ENCODE measurements around the gene KLF5.
A peak's percentile ranks its signal among the peaks of the same experiment; 100 is the strongest.

KLF5 gene

DNA sequence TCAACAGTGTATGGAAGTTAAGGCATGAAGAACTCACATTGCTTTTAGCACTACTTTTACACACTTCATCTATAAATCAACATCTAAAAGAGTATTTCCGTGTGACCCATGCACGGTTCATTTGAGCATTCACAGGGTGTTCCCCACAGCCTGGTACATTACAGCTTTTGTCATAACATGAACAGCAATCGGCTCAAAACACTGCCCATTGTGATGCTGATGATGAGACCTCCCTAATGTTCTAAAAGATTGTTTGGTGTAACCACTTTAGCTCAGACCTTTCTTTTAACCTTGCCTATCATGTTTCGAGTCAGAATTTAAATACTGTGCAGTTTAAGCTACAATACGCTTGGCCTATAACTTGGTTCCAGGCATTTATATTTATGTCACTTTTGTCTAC is 4.1 kb upstream of the KLF5 start:
- TF ChIP-seq EP300 (IDR thresholded peaks at IDR 0.05; ENCODE audit: borderline replicate concordance) (no peak), FOXM1 (IDR thresholded peaks at IDR 0.05; ENCODE audit: borderline replicate concordance, low read depth) (no peak), TAF1 (IDR thresholded peaks at IDR 0.05; ENCODE audit: low read depth) (no peak), CEBPB (IDR thresholded peaks at IDR 0.05) (no peak), EGR1 (IDR thresholded peaks at IDR 0.05) (no peak), NFIC (IDR thresholded peaks at IDR 0.05) (no peak), TCF12 (IDR thresholded peaks at IDR 0.05; ENCODE audit: low read depth) (no peak)
- TF ChIP-seq, protein P1, sequence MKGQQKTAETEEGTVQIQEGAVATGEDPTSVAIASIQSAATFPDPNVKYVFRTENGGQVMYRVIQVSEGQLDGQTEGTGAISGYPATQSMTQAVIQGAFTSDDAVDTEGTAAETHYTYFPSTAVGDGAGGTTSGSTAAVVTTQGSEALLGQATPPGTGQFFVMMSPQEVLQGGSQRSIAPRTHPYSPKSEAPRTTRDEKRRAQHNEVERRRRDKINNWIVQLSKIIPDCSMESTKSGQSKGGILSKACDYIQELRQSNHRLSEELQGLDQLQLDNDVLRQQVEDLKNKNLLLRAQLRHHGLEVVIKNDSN (IDR thresholded peaks at IDR 0.05): no peak
- TF ChIP-seq, protein P2, sequence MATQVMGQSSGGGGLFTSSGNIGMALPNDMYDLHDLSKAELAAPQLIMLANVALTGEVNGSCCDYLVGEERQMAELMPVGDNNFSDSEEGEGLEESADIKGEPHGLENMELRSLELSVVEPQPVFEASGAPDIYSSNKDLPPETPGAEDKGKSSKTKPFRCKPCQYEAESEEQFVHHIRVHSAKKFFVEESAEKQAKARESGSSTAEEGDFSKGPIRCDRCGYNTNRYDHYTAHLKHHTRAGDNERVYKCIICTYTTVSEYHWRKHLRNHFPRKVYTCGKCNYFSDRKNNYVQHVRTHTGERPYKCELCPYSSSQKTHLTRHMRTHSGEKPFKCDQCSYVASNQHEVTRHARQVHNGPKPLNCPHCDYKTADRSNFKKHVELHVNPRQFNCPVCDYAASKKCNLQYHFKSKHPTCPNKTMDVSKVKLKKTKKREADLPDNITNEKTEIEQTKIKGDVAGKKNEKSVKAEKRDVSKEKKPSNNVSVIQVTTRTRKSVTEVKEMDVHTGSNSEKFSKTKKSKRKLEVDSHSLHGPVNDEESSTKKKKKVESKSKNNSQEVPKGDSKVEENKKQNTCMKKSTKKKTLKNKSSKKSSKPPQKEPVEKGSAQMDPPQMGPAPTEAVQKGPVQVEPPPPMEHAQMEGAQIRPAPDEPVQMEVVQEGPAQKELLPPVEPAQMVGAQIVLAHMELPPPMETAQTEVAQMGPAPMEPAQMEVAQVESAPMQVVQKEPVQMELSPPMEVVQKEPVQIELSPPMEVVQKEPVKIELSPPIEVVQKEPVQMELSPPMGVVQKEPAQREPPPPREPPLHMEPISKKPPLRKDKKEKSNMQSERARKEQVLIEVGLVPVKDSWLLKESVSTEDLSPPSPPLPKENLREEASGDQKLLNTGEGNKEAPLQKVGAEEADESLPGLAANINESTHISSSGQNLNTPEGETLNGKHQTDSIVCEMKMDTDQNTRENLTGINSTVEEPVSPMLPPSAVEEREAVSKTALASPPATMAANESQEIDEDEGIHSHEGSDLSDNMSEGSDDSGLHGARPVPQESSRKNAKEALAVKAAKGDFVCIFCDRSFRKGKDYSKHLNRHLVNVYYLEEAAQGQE (IDR thresholded peaks at IDR 0.05; ENCODE audit: low read depth): no peak
- TF ChIP-seq, protein P3, sequence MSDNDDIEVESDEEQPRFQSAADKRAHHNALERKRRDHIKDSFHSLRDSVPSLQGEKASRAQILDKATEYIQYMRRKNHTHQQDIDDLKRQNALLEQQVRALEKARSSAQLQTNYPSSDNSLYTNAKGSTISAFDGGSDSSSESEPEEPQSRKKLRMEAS (IDR thresholded peaks at IDR 0.05): no peak

DNA sequence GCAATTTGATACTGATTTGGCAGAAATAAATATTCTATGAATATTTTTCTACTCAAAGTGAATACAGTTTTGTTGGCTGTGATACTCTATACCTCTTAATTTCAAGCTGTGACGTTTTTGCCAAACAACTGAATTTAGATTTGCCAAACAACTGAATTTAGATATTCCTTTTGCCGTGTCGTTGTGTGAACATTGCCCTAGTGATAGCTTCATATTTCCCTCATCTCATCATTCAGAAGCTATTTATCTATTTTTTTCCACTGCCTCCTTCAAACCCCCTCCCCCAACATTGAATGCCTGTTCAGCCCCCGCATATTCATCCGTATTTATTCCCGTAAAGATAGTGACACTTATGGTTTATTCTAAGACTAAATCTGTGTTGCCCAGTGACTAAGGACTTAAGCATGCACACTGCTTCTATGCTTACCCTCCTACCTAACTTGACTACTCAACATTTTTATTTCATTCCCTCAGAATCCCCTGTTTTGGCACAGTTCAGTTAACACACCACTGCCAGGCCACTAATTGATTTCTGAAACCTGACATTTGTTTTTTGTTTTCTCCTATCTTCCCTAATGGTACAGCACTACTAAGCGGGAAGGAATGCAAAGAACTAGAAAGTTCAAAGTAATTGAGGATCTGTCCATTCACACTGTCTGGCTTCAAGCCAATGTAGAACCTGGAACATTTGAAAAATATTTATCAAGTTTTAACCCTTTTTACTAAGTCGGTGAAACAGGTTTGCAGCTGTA is 2.8 kb upstream of the KLF5 start:
- no peak for TF ChIP-seq ZBTB7A (IDR thresholded peaks at IDR 0.05; ENCODE audit: low read depth)
- peak; percentile 85; the same call in 1 of the 2 replicates for TF ChIP-seq FOXM1 (IDR thresholded peaks at IDR 0.05; ENCODE audit: borderline replicate concordance, low read depth)
- TF ChIP-seq, protein P2 (IDR thresholded peaks at IDR 0.05; ENCODE audit: low read depth): no peak; the same call in 1 of the 2 replicates
- peak; percentile 82 for TF ChIP-seq TEAD4 (IDR thresholded peaks at IDR 0.05)
- peak; percentile 86 for TF ChIP-seq TCF12 (IDR thresholded peaks at IDR 0.05; ENCODE audit: low read depth)
- TF ChIP-seq NFIC (IDR thresholded peaks at IDR 0.05): peak; percentile 96
- peak; percentile 84 for TF ChIP-seq EP300 (IDR thresholded peaks at IDR 0.05; ENCODE audit: borderline replicate concordance)
- TF ChIP-seq, protein P3 (IDR thresholded peaks at IDR 0.05): peak; percentile 32; the same call in 1 of the 2 replicates
- TF ChIP-seq, protein P1 (IDR thresholded peaks at IDR 0.05): no peak
- peak; percentile 68; the same call in 1 of the 2 replicates for TF ChIP-seq EGR1 (IDR thresholded peaks at IDR 0.05)
- no peak for TF ChIP-seq CREB1 (IDR thresholded peaks at IDR 0.05; ENCODE audit: low read depth)
- TF ChIP-seq YY1 (IDR thresholded peaks at IDR 0.05; ENCODE audit: low read depth): no peak; the same call in 1 of the 2 replicates

DNA sequence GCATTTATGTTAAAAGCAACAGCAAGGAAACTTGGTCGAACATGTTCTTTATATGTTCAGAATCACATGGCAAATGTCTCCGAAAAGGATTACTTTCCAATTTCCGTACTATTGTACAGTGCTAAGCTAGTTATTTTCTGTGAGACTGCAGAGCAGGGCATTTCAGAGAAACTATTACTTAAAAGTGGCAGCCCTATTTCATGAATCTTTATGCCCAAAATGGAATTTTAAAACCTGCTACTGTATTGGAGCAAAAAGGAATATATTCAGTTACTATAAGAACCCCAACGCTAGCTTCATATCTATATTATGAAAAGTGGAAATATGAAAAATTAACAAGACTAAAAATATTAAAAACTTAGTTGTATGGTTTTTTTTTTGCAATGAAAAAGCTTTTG is 2.2 kb upstream of the KLF5 start:
- no peak for TF ChIP-seq TCF12 (IDR thresholded peaks at IDR 0.05; ENCODE audit: low read depth)
- TF ChIP-seq, protein P2 (IDR thresholded peaks at IDR 0.05; ENCODE audit: low read depth): no peak
- TF ChIP-seq ZBTB7A (IDR thresholded peaks at IDR 0.05; ENCODE audit: low read depth): no peak
- TF ChIP-seq, protein P1 (IDR thresholded peaks at IDR 0.05): no peak
- TF ChIP-seq RAD21 (IDR thresholded peaks at IDR 0.05; ENCODE audit: low read depth): no peak
- TF ChIP-seq, protein P3 (IDR thresholded peaks at IDR 0.05): no peak
- no peak for TF ChIP-seq CREB1 (IDR thresholded peaks at IDR 0.05; ENCODE audit: low read depth)
- no peak for TF ChIP-seq TEAD4 (IDR thresholded peaks at IDR 0.05)
- no peak for TF ChIP-seq TAF1 (IDR thresholded peaks at IDR 0.05; ENCODE audit: low read depth)
- no peak for TF ChIP-seq NFIC (IDR thresholded peaks at IDR 0.05)
- no peak for TF ChIP-seq CEBPB (IDR thresholded peaks at IDR 0.05)
- no peak for TF ChIP-seq EGR1 (IDR thresholded peaks at IDR 0.05)
- no peak for TF ChIP-seq FOXM1 (IDR thresholded peaks at IDR 0.05; ENCODE audit: borderline replicate concordance, low read depth)
- no peak for TF ChIP-seq EP300 (IDR thresholded peaks at IDR 0.05; ENCODE audit: borderline replicate concordance)
- TF ChIP-seq YY1 (IDR thresholded peaks at IDR 0.05; ENCODE audit: low read depth): no peak
